TTC549 (cell line): Measurements from ENCODE around the gene RBM5.

Experiments
- FAIRE-seq: peaks from 2 replicates; lab custom pipeline; 2012; peaks lifted over from hg19 to GRCh38; lab: Jason Lieb, UNC

The RBM5 gene

GRCh38 chr3:50162034-50162883 is 73.5 kb downstream of the RBM5 start:
- no peak for FAIRE-seq

DNA sequence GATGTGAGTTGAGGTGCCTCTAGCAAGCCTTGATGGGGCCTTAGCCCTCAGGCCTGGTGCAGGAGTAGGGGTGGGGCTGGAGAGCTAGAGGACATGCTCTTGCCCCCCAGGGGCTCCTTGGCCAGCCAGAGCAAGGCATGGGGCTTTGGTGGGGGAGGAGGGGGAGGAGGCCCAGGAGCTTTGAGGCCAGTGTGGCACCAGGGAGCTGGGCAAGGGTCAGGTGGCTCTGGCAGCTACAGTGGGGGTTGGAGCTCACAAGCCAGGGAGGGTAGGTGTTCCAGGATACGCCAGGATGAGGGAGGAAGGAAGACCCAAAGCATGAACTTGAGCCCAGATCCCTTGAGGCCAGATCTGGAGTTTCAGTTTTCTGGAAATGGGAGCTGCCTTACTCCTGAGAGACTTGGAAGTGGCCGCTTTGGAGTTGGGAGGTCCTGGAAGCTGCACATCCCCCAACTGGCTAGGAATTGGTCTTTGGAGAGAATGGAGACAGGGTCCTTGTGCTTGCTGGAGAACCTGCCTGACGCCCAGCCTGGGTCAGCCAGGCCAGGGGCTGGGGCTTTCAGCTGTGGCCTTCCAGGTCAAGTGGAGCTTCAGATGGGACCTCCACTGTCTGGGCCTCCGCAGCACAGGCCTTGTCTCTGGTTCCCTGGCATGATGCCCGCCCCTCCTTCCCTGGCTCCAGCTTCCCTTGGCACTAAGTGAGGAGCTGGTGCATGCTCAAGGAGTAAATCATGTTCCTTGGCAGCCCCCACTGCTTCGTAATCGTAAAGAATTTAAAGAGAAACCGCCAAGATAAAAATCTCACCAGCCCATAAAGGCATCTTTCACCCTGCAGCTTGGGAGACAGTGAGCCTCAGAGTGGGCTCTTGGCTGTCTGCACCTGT is 75.1 kb downstream of the RBM5 start:
- FAIRE-seq: no peak

DNA sequence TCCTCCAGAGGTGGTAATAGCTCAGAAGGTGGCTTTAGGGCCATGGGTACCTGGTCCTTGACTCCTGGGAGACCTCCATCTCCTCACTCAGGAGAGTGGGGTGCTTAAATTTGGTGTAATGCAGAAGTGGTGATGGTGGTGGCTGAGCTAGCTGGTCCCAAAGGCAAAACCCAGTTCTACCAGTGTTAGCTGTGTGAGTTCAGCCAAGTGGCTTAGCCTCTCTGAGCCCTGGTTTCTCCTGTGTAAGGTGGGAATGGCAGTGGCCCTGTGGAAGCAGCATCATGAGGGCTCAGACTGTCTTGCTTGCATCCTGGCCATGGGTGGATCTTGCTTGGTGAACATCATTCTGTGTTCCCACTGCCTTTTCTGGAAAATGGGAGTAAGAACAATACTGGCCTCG is 75.8 kb downstream of the RBM5 start:
- FAIRE-seq: no peak

GRCh38 chr3:50164984-50165909 is 76.5 kb downstream of the RBM5 start:
- FAIRE-seq: no peak

- FAIRE-seq: no peak
These were observed 77.3 kb downstream of the RBM5 start for GRCh38 chr3:50165910-50166538.

GRCh38 chr3:50166620-50167019 is 77.9 kb downstream of the RBM5 start:
- no peak for FAIRE-seq

GRCh38 chr3:50167069-50167840 is 78.5 kb downstream of the RBM5 start:
- no peak for FAIRE-seq

- FAIRE-seq: no peak
These were observed 79.1 kb downstream of the RBM5 start for GRCh38 chr3:50167841-50168209.

DNA sequence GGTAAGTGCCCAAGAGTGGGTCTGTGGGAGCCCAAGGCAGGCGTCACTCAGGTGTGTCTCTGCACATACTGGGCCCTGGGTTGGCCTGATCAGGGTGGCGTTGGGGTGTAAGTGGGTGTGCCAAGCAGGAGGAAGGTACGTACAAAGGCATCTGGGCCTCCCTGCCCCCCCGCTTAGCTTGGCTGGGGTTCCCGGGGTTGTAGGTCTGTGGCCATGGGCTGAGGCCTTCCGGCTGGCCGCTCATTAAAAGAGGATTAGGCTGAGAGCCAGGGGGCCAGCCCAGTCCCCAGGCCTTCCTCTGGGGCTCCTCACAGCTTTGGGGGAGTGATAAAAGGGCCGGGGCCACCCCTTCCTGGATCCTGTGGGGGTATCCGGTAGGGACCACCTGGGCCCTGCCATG is 79.7 kb downstream of the RBM5 start:
- FAIRE-seq: no peak
